GM19455 (cell line): Measurements from ENCODE around the gene ZNF302.
"Not testable (repeated sequence)": the region's sequence is repeated elsewhere in the genome, so short reads cannot be mapped to it uniquely, and the experiment has no call there.

ENCODE experiments used
- ATAC-seq: cut with Tn5 transposase; IDR thresholded peaks from one replicate; pipeline ENCODE4 v1.9.1; 2021; ENCODE audit not compliant: unreplicated experiment

ZNF302 gene

GRCh38 chr19:34669305-34669704, 8.2 kb upstream of the ZNF302 start:
- no peak for ATAC-seq

GRCh38 chr19:34671972-34672371, 5.5 kb upstream of the ZNF302 start:
- ATAC-seq = no peak

- ATAC-seq = no peak
Observed at GRCh38 chr19:34673590-34673989, 3.9 kb upstream of the ZNF302 start.

- no peak for ATAC-seq
Observed at GRCh38 chr19:34675250-34675649, 2.2 kb upstream of the ZNF302 start.

- no peak for ATAC-seq
Observed at GRCh38 chr19:34675919-34676318, 1.6 kb upstream of the ZNF302 start.

- ATAC-seq = peak; percentile 43
Observed at GRCh38 chr19:34676697-34677385, 637 bp upstream of the ZNF302 start, which contains the start of gene SCGB2B2. TSS of gene SCGB2B2 (minus strand) at chr19:34677159. CDS start at chr19:34594563, 82,596 bp downstream.

GRCh38 chr19:34678085-34678412, 571 bp downstream of the ZNF302 start:
- no peak for ATAC-seq

GRCh38 chr19:34678421-34678820, 943 bp downstream of the ZNF302 start:
- no peak for ATAC-seq

- no peak for ATAC-seq
Observed at GRCh38 chr19:34681478-34681877, 4.0 kb downstream of the ZNF302 start.

- ATAC-seq = not testable (repeated sequence)
Observed at GRCh38 chr19:34685266-34685665, 7.8 kb downstream of the ZNF302 start.

- ATAC-seq = no peak
Observed at GRCh38 chr19:34686455-34686854, 9.0 kb downstream of the ZNF302 start.

- ATAC-seq = no peak
Observed at GRCh38 chr19:34687348-34687747, 9.9 kb downstream of the ZNF302 start.

GRCh38 chr19:34688592-34688991, 11.1 kb downstream of the ZNF302 start:
- no peak for ATAC-seq

GRCh38 chr19:34690372-34690771, 12.9 kb downstream of the ZNF302 start:
- ATAC-seq = no peak

- ATAC-seq = no peak
Observed at GRCh38 chr19:34692549-34692948, 15.1 kb downstream of the ZNF302 start.

- no peak for ATAC-seq
Observed at GRCh38 chr19:34707661-34708060, 30.2 kb downstream of the ZNF302 start.

GRCh38 chr19:34711890-34712289, 34.4 kb downstream of the ZNF302 start:
- ATAC-seq = no peak

GRCh38 chr19:34712395-34713261, 35.1 kb downstream of the ZNF302 start:
- ATAC-seq = no peak

- ATAC-seq = no peak
Observed at GRCh38 chr19:34713262-34713637, 35.8 kb downstream of the ZNF302 start.

GRCh38 chr19:34715357-34715756, 37.9 kb downstream of the ZNF302 start:
- ATAC-seq = no peak

- ATAC-seq = no peak
Observed at GRCh38 chr19:34722353-34722752, 44.9 kb downstream of the ZNF302 start.

GRCh38 chr19:34725400-34725799, 47.9 kb downstream of the ZNF302 start:
- ATAC-seq = no peak
